Measurements from ENCODE around the gene VCAN.

Gene VCAN

DNA sequence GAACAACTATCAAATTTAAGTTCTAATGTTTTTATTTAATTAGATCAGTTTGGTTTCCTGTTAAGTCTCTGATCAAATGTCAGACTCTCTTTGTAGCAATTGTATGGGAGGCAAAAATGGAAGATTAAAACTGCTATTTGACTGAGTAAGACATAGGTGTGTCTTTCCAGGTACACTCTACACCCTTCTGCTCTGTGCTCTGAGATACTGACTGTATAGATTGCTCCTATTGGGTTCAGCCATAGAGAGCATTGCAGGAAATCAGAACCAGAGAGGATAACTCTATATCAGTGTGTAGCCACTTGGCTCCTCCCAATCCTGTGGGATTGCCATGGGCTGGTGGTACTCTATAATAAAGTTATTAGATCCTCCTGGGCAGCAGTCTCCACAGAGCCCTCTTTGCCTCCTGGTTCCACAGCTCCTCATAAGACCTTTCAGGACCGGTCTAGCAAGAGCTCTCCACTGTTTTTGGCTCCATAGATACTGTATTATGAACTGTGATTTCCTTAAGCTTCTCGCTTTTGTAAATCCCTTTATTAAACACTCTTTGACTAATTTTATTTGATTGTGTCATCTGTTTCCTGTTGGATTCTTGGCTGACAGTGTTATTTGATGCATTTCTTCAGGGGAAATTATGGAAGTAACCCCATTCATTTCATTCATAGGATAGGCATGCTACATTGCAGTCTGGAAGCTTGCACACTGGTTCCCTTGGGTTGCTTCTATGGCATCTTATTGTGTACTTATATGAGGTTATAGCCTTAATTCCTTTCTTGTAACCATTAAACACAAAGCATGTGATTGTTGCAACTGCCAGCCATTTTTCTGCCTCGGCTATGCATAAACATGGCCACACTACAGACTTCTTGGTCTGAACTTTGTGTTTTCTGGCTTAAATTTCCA is 115.6 kb downstream of the VCAN start:
- Histone ChIP-seq H4K20me1 (ENCODE audit: control insufficient read depth, insufficient read depth, low read depth, low read length) (no peaks in the 10 kb centered on the region), H3K9me3 (ENCODE audit: control insufficient read depth, insufficient read depth, low read length) (no peaks in the 10 kb centered on the region), H3K4me3 (ENCODE audit: low read length) (no peak overlapping the region), H3K36me3 (ENCODE audit: control insufficient read depth, low read length) (no peaks in the 10 kb centered on the region), H3F3A (ENCODE audit: control insufficient read depth, insufficient read depth) (no peaks in the 10 kb centered on the region), H3K4me2 (ENCODE audit: low read length) (no peak overlapping the region), H3K4me1 (ENCODE audit: control insufficient read depth, low read length) (no peaks in the 10 kb centered on the region), H3K27ac (ENCODE audit: low read depth, low read length) (no peak overlapping the region), H3K9me2 (replicated peaks; ENCODE audit: control insufficient read depth, low read length) (no peaks in the 10 kb centered on the region), H3K27me3 (ENCODE audit: control insufficient read depth, low read length) (no peaks in the 10 kb centered on the region), H3K79me2 (ENCODE audit: control insufficient read depth, low read length) (no peaks in the 10 kb centered on the region)
- TF ChIP-seq, protein P1, sequence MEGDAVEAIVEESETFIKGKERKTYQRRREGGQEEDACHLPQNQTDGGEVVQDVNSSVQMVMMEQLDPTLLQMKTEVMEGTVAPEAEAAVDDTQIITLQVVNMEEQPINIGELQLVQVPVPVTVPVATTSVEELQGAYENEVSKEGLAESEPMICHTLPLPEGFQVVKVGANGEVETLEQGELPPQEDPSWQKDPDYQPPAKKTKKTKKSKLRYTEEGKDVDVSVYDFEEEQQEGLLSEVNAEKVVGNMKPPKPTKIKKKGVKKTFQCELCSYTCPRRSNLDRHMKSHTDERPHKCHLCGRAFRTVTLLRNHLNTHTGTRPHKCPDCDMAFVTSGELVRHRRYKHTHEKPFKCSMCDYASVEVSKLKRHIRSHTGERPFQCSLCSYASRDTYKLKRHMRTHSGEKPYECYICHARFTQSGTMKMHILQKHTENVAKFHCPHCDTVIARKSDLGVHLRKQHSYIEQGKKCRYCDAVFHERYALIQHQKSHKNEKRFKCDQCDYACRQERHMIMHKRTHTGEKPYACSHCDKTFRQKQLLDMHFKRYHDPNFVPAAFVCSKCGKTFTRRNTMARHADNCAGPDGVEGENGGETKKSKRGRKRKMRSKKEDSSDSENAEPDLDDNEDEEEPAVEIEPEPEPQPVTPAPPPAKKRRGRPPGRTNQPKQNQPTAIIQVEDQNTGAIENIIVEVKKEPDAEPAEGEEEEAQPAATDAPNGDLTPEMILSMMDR (IDR thresholded peaks at IDR 0.05; ENCODE audit: low read depth, low read length, poor library complexity, severe bottlenecking) = no peak
- TF ChIP-seq EZH2phosphoT487 (IDR thresholded peaks at IDR 0.05; ENCODE audit: borderline replicate concordance, low read length) = no peak

DNA sequence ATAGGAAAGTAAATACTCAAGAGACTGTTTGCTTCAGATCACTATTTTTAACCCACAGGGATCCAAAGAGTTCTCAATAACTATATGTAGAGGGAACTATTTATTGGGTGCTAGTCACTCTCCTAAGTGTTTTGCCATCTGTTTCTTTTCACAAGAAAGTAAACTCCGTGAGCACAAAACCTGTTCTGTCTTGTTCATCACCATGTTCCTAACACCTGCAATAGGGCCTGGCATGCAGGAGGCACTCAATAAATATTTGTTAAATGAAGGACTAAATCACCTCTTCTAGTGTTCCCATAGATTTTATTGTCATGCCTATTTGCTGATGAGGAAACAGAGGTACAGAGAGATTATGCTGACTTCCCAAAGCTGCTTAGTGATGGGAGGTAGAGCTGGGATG is 118.2 kb downstream of the VCAN start:
- TF ChIP-seq EZH2phosphoT487 (IDR thresholded peaks at IDR 0.05; ENCODE audit: borderline replicate concordance, low read length) = no peak
- TF ChIP-seq, protein P1 (IDR thresholded peaks at IDR 0.05; ENCODE audit: low read depth, low read length, poor library complexity, severe bottlenecking) = no peak
- H3K9me2 ChIP-seq (replicated peaks; ENCODE audit: control insufficient read depth, low read length) = no peaks in the 10 kb centered on the region
- H3K4me3 ChIP-seq (ENCODE audit: low read length) = no peak overlapping the region
- H3K4me1 ChIP-seq (ENCODE audit: control insufficient read depth, low read length) = no peaks in the 10 kb centered on the region
- H3K27me3 ChIP-seq (ENCODE audit: control insufficient read depth, low read length) = no peaks in the 10 kb centered on the region
- H3K27ac ChIP-seq (ENCODE audit: low read depth, low read length) = no peak overlapping the region
- no peak overlapping the region for H3K4me2 ChIP-seq (ENCODE audit: low read length)
- H4K20me1 ChIP-seq (ENCODE audit: control insufficient read depth, insufficient read depth, low read depth, low read length) = no peaks in the 10 kb centered on the region
- no peaks in the 10 kb centered on the region for H3F3A ChIP-seq (ENCODE audit: control insufficient read depth, insufficient read depth)
- no peaks in the 10 kb centered on the region for H3K79me2 ChIP-seq (ENCODE audit: control insufficient read depth, low read length)
- H3K36me3 ChIP-seq (ENCODE audit: control insufficient read depth, low read length) = no peaks in the 10 kb centered on the region
- no peaks in the 10 kb centered on the region for H3K9me3 ChIP-seq (ENCODE audit: control insufficient read depth, insufficient read depth, low read length)

DNA sequence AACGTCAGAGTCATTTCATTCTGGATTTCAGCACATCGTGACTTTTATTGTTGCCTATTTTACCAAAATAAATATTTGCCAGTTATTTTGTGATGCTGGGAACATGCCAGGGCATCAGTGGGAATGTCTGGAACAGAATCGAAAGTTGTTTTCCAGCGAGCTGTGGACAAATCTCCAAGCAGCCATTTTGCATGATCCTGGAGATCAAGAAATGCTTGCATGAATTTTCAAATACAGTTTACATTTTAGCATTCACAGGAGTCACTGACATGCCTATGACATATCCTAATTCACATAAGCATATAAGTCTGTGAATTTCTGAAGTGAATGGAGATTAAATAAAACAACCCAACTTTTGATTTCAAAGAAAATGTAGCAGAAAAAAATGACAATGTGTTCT is 119.4 kb downstream of the VCAN start:
- Histone ChIP-seq H3K36me3 (ENCODE audit: control insufficient read depth, low read length) (no peaks in the 10 kb centered on the region), H3K4me2 (ENCODE audit: low read length) (no peak overlapping the region)

More for the DNA sequence above, 119.4 kb downstream of the VCAN start:
- Histone ChIP-seq H3K27me3 (ENCODE audit: control insufficient read depth, low read length) (no peaks in the 10 kb centered on the region), H3K79me2 (ENCODE audit: control insufficient read depth, low read length) (no peaks in the 10 kb centered on the region), H3K4me3 (ENCODE audit: low read length) (no peak overlapping the region), H3K9me2 (replicated peaks; ENCODE audit: control insufficient read depth, low read length) (no peaks in the 10 kb centered on the region), H3F3A (ENCODE audit: control insufficient read depth, insufficient read depth) (no peaks in the 10 kb centered on the region), H3K4me1 (ENCODE audit: control insufficient read depth, low read length) (no peaks in the 10 kb centered on the region), H3K27ac (ENCODE audit: low read depth, low read length) (no peak overlapping the region), H3K9me3 (ENCODE audit: control insufficient read depth, insufficient read depth, low read length) (no peaks in the 10 kb centered on the region), H4K20me1 (ENCODE audit: control insufficient read depth, insufficient read depth, low read depth, low read length) (no peaks in the 10 kb centered on the region)
- TF ChIP-seq, protein P1 (IDR thresholded peaks at IDR 0.05; ENCODE audit: low read depth, low read length, poor library complexity, severe bottlenecking) = no peak
- TF ChIP-seq EZH2phosphoT487 (IDR thresholded peaks at IDR 0.05; ENCODE audit: borderline replicate concordance, low read length) = no peak
